Right lobe of liver (tissue), 4 donors: ENCODE data around the gene MBP.

Experiments used
- CTCF ChIP-seq, 4 donors: fragments of 200-600 bp in 3 of 4; fragments of 450-650 bp in 1 of 4; IDR thresholded peaks; one replicate each; pipeline versions ENCODE4 v1.5.1 to v1.8.0; 2016 to 2022; ENCODE audit warnings: antibody characterized with exemption in 4 of 4, mild to moderate bottlenecking in 2 of 4
- POLR2A ChIP-seq: fragments of 450-650 bp; IDR thresholded peaks from one replicate; pipeline ENCODE4 v1.6.1; 2017; ENCODE audit warnings: antibody characterized with exemption, mild to moderate bottlenecking
- donor health status: DM: no; HTN: no; CAD: no.
- donor health status: DM: no; HTN: no; CAD: no.
- donor health status: DM: no; HTN: yes; CAD: no.

GRCh38 chr18:77086656-77087392, 45.8 kb downstream of the MBP start:
- TF ChIP-seq POLR2A (no peak), CTCF (IDR thresholded peaks at IDR 0.05) (no peak)
